B cell (primary cell): ENCODE results near the gene FGL2. TPM values are rescaled to one million over a fixed set of nuclear protein-coding genes. Genes with fewer than 3 reads are reported as not detected.

ENCODE experiments used
- ATAC-seq: fragments of 200-7000 bp; cut with Tn5 transposase; one replicate; pipeline ENCODE4 v1.10.0; 2021; ENCODE audit warnings: low read depth, mild to moderate bottlenecking, moderate number of reproducible peaks, moderate library complexity
- CTCF ChIA-PET: fragments of 350-600 bp; sonication (Branson Sonifier 250); formaldehyde crosslinking; loops from one replicate; lab custom pipeline; 2021; ENCODE audit warnings: antibody characterized with exemption, inconsistent platforms; lab: Charles Lee
- POLR2A ChIA-PET: fragments of 350-600 bp; sonication (Branson Sonifier 250); formaldehyde crosslinking; loops from one replicate; lab custom pipeline; 2021; ENCODE audit warnings: antibody characterized with exemption; lab: Charles Lee
- DNase-seq: peaks from one replicate; pipeline ENCODE4 v3.0.0; 2013
- H2AFZ ChIP-seq: 2 replicates; pipeline ENCODE4 v1.6.1; 2012; ENCODE audit warnings: mild to moderate bottlenecking, low read depth, low read length; ENCODE audit not compliant: insufficient read depth, poor library complexity, severe bottlenecking
- H3K27ac ChIP-seq, 2 donors: 1 replicate in 1 of 2; 2 replicates in 1 of 2; pipeline ENCODE4 v1.5.1; 2012 to 2013; ENCODE audit warnings: low read length in 2 of 2, mild to moderate bottlenecking in 2 of 2, moderate library complexity in 1 of 2
- H3K27me3 ChIP-seq, 4 experiments: fragments of 200-600 bp in 1 of 4; sonication (generic) in 1 of 4; replicated peaks in 1 of 4; 1 replicate in 2 of 4; 2 replicates in 2 of 4; pipeline versions ENCODE4 v1.6.1 to v1.7.0; 2013 to 2016; ENCODE audit warnings: low read length in 3 of 4, mild to moderate bottlenecking in 2 of 4, mixed read lengths in 1 of 4, moderate library complexity in 1 of 4; ENCODE audit not compliant: insufficient read depth in 4 of 4, control insufficient read depth in 3 of 4; ENCODE audit errors: control extremely low read depth in 1 of 4
- H3K36me3 ChIP-seq, 2 experiments: replicated peaks in 1 of 2; 1 replicate in 1 of 2; 2 replicates in 1 of 2; pipeline versions ENCODE4 v1.6.1 to v1.7.1; 2013; ENCODE audit warnings: low read length in 1 of 2; ENCODE audit not compliant: insufficient read depth in 2 of 2, control insufficient read depth in 1 of 2; ENCODE audit errors: control extremely low read depth in 1 of 2, extremely low read depth in 1 of 2
- H3K4me1 ChIP-seq, 2 donors: fragments of 200-600 bp in 1 of 2; sonication (generic) in 1 of 2; 1 replicate in 1 of 2; 2 replicates in 1 of 2; pipeline versions ENCODE4 v1.5.1 to v1.6.1; 2013 to 2017; ENCODE audit warnings: low read length in 2 of 2; ENCODE audit not compliant: control insufficient read depth in 2 of 2, insufficient read depth in 2 of 2
- H3K4me2 ChIP-seq: replicated peaks from 2 replicates; pipeline ENCODE3; 2012; ENCODE audit warnings: mild to moderate bottlenecking, low read depth, low read length; ENCODE audit not compliant: poor library complexity, severe bottlenecking
- H3K4me3 ChIP-seq, 5 experiments: fragments of 200-600 bp in 1 of 5; sonication (generic) in 1 of 5; 1 replicate in 3 of 5; 2 replicates in 2 of 5; pipeline versions ENCODE4 v1.5.1 to v1.7.0; 2011 to 2016; ENCODE audit warnings: low read length in 4 of 5, mild to moderate bottlenecking in 4 of 5, low read depth in 2 of 5, control low read depth in 1 of 5, moderate library complexity in 1 of 5; ENCODE audit not compliant: insufficient read depth in 1 of 5; ENCODE audit errors: control extremely low read depth in 1 of 5, extremely low read depth in 1 of 5
- H3K79me2 ChIP-seq: fragments of 200-600 bp; sonication (generic); one replicate; pipeline ENCODE4 v1.6.0; 2016; ENCODE audit warnings: low read length; ENCODE audit not compliant: control insufficient read depth, insufficient read depth
- H3K9ac ChIP-seq: fragments of 200-600 bp; sonication (generic); 2 replicates; pipeline ENCODE4 v1.6.1; 2017; ENCODE audit warnings: mild to moderate bottlenecking, low read length, moderate library complexity
- H3K9me3 ChIP-seq, 3 donors: one replicate each; pipeline versions ENCODE4 v1.6.1 to v1.7.1; 2013; ENCODE audit warnings: low read length in 2 of 3; ENCODE audit not compliant: control insufficient read depth in 2 of 3, insufficient read depth in 1 of 3; ENCODE audit errors: control extremely low read depth in 1 of 3
- H4K20me1 ChIP-seq: 2 replicates; pipeline ENCODE4 v1.6.0; 2012; ENCODE audit warnings: mild to moderate bottlenecking, low read length; ENCODE audit not compliant: insufficient read depth, control insufficient read depth, poor library complexity, severe bottlenecking
- H3K27ac Mint-ChIP-seq: one replicate; pipeline ENCODE4 v1.8.0; 2021; ENCODE audit warnings: mixed read lengths
- H3K27me3 Mint-ChIP-seq: one replicate; pipeline ENCODE4 v1.8.0; 2021; ENCODE audit warnings: mixed read lengths
- H3K4me1 Mint-ChIP-seq: one replicate; pipeline ENCODE4 v1.8.0; 2021; ENCODE audit warnings: mixed read lengths
- H3K4me3 Mint-ChIP-seq: one replicate; pipeline ENCODE4 v1.8.0; 2021; ENCODE audit warnings: mixed read lengths
- H3K9me3 Mint-ChIP-seq: one replicate; pipeline ENCODE4 v1.8.0; 2022; ENCODE audit warnings: mixed read lengths; ENCODE audit not compliant: insufficient read depth
- CTCF ChIP-seq: fragments of 200-600 bp; IDR thresholded peaks from one replicate; pipeline ENCODE4 v1.8.0; 2022; ENCODE audit warnings: antibody characterized with exemption, mild to moderate bottlenecking
- EZH2 ChIP-seq: IDR thresholded peaks from 2 replicates; pipeline ENCODE4 v1.6.1; 2012; ENCODE audit warnings: borderline replicate concordance, low read depth, mild to moderate bottlenecking, moderate library complexity, low read length; ENCODE audit not compliant: insufficient read depth, poor library complexity, severe bottlenecking
- WGBS: methylation state at CpG from one replicate; pipeline ENCODE4 v1.1.5; 2013; ENCODE audit warnings: missing lambda C conversion rate; ENCODE audit not compliant: insufficient coverage; 5-methylcytosine and 5-hydroxymethylcytosine counted together
- intact Hi-C: fragments of 100-400 bp; cut with micrococcal nuclease; formaldehyde crosslinking; loops from one replicate; pipeline ENCODE4 v1.10.0; 2022
- polyA plus RNA-seq: library from polyadenylated mRNA; depleted of rRNA; stranded (reverse); fragments of >200 nt; gene quantifications from 2 replicates; pipeline ENCODE4 v1.2.3, GENCODE V29; 2012
- total RNA-seq, 2 donors: library from RNA; stranded (reverse); fragments of 120-200 nt in 1 of 2; gene quantifications; 1 replicate in 1 of 2; 2 replicates in 1 of 2; pipeline versions ENCODE4 v1.2.3 to v1.2.4, GENCODE V29; 2013 to 2022

The FGL2 gene
- total and polyA plus RNA-seq, 2 donors (not counting 1 experiment from before 2014, with no cell fraction given) = 2.1 to 7.0 TPM

DNA sequence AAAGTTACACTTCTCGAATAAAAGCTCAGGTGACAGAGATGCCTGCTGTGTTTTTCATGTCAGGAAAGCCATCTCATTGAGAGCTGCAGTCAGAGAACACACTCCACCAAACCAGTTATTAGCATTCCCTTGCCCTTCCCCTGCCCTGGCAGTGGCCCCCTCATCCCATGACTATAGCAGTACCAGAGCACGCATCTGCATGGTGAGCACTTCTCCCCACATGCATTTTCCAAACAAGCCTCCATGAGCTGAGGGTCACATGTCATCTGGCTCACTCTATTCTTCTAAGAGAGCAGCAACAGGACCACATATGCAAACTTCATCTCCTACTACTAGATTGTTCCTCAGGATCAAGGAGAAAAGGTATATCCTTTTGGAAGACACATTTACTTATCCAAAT is 42.4 kb upstream of the FGL2 start:
- no peak overlapping the region for H3K27ac ChIP-seq
- Mint-ChIP-seq H3K27me3 (no peaks in the 10 kb centered on the region), H3K4me3 (no peak overlapping the region), H3K9me3 (no peaks in the 10 kb centered on the region), H3K27ac (no peak overlapping the region), H3K4me1 (peaks cover 11% of the 10 kb centered on the region)
- no peaks in the 10 kb centered on the region for H3K27me3 ChIP-seq
- no peaks in the 10 kb centered on the region for H3K36me3 ChIP-seq
- WGBS = 100% methylated on average over 2 of the region's 2 CpGs
- no peak overlapping the region for H2AFZ ChIP-seq
- H3K4me1 ChIP-seq = peaks cover 9 to 12% of the 10 kb centered on the region in 2 donors
- H3K4me2 ChIP-seq = no peak overlapping the region
- ATAC-seq (no peak), DNase-seq (no peak)
- POLR2A ChIA-PET = no interaction called here
- no peaks in the 10 kb centered on the region for H3K9me3 ChIP-seq
- no peaks in the 10 kb centered on the region for H3K79me2 ChIP-seq
- intact Hi-C loops = no loop called here
- no peak overlapping the region for H3K9ac ChIP-seq
- TF ChIP-seq CTCF (no peak), EZH2 (no peak)
- H4K20me1 ChIP-seq = no peaks in the 10 kb centered on the region
- no peak overlapping the region for H3K4me3 ChIP-seq
- CTCF ChIA-PET = no interaction called here

GRCh38 chr7:77239471-77239870 is 39.9 kb upstream of the FGL2 start:
- intact Hi-C loops = no loop called here

More at GRCh38 chr7:77239471-77239870, 39.9 kb upstream of the FGL2 start:
- Mint-ChIP-seq H3K27me3 (no peaks in the 10 kb centered on the region), H3K9me3 (no peaks in the 10 kb centered on the region), H3K4me3 (no peak overlapping the region), H3K4me1 (peaks cover 11% of the 10 kb centered on the region), H3K27ac (no peak overlapping the region)
- H2AFZ ChIP-seq = no peak overlapping the region
- H3K27me3 ChIP-seq = no peaks in the 10 kb centered on the region
- peaks cover 9 to 12% of the 10 kb centered on the region in 2 donors for H3K4me1 ChIP-seq
- CTCF ChIA-PET = interaction anchor here (0.6 to 2.9 kb wide), 5 partner anchors 8 to 93 kb away, joined by 3 to 22 read pairs (median 4); partner anchors contain the start of gene FGL2
- no peaks in the 10 kb centered on the region for H3K9me3 ChIP-seq
- ATAC-seq (no peak), DNase-seq (no peak)
- TF ChIP-seq EZH2 (no peak), CTCF (no peak)
- H3K36me3 ChIP-seq = no peaks in the 10 kb centered on the region
- no peak overlapping the region for H3K9ac ChIP-seq
- H3K4me3 ChIP-seq = no peak overlapping the region
- POLR2A ChIA-PET = no interaction called here
- no peak overlapping the region for H3K27ac ChIP-seq
- H3K4me2 ChIP-seq = no peak overlapping the region
- H4K20me1 ChIP-seq = no peaks in the 10 kb centered on the region
- no peaks in the 10 kb centered on the region for H3K79me2 ChIP-seq
- 78% methylated on average over 1 of the region's 3 CpGs for WGBS
